ENCODE data around the gene FNTB. TPM values are rescaled to one million over a fixed set of nuclear protein-coding genes. Genes with fewer than 3 reads are reported as not detected.

The FNTB gene
- total and polyA plus RNA-seq, 2 donors (not counting 3 experiments of a cell fraction or from before 2014, with no cell fraction given) = 21.0 to 21.6 TPM

DNA sequence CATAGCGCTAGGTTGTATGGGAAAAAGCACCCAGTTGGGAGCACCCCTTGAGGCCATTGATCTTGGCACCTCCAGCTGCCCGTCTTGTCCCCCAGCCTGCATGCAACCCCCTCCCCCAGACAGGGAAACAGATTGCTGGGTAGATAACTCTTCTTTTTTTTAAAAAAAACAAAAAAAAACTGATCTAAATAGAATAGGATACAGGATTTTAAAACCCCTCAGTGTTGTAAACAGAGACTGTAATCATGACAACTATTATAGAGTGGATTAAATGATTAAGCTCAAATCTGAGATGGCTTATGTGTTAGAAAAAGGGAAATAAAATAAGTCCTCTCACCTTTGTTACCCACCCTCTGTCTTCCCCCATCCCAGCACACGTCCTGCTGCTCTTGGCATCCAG lies 66.8 kb downstream of the FNTB start:
- CTCF ChIA-PET = no interaction called here
- FAIRE-seq (no peak), DNase-seq (ENCODE audit: low read depth, low spot score) (no peak)
- H3K9me3 ChIP-seq (replicated peaks; ENCODE audit: control insufficient read depth, insufficient read depth, low read length) = no peaks in the 10 kb centered on the region
- dilution Hi-C loops (cut with MboI; ENCODE audit: extremely low pct_ligation_motif_present, low sequenced_read_pairs) = no loop called here
- H3K4me1 ChIP-seq (ENCODE audit: control insufficient read depth, extremely low read depth, insufficient read depth, low read length) = no peaks in the 10 kb centered on the region
- H3K27ac ChIP-seq (ENCODE audit: insufficient read depth, low read depth, low read length) = no peak overlapping the region
- BruUV-seq (replicated peaks) = no TSS peak
- H3K9ac ChIP-seq (replicated peaks; ENCODE audit: extremely low read depth, insufficient read depth, low read length) = no peak overlapping the region
- POLR2A ChIA-PET = no interaction called here
- no peak overlapping the region for H3K4me3 ChIP-seq (replicated peaks in 1 of 3; ENCODE audit: insufficient read depth in 1 of 3, low read depth in 1 of 3, low read length in 3 of 3)
- TF ChIP-seq FOS (IDR thresholded peaks at IDR 0.05; ENCODE audit: borderline replicate concordance, insufficient read depth, low read length) (no peak), EZH2 (IDR thresholded peaks at IDR 0.05; ENCODE audit: borderline replicate concordance, low read depth, low read length, severe bottlenecking) (no peak), POLR2AphosphoS5 (IDR thresholded peaks at IDR 0.05; ENCODE audit: insufficient read depth, low read depth, low read length) (no peak), JUN (IDR thresholded peaks at IDR 0.05; ENCODE audit: borderline replicate concordance, insufficient read depth, insufficient read length, low read depth) (no peak), MYC (IDR thresholded peaks at IDR 0.05; ENCODE audit: low read depth, low read length) (no peak), POLR2A (IDR thresholded peaks at IDR 0.05; ENCODE audit: low read depth, low read length) (no peak), GATA2 (IDR thresholded peaks at IDR 0.05; ENCODE audit: insufficient read depth, insufficient read length, low read depth, low read length) (no peak), CTCF (IDR thresholded peaks at IDR 0.05; ENCODE audit: extremely low read depth in 1 of 2, insufficient read depth in 1 of 2, low read depth in 1 of 2, low read length in 2 of 2) (no peak)
- TF ChIP-seq, protein P1, sequence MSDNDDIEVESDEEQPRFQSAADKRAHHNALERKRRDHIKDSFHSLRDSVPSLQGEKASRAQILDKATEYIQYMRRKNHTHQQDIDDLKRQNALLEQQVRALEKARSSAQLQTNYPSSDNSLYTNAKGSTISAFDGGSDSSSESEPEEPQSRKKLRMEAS (IDR thresholded peaks at IDR 0.05; ENCODE audit: insufficient read depth, insufficient read length) = no peak
- intact Hi-C loops (cut with micrococcal nuclease) = no loop called here
- H3K27me3 ChIP-seq (ENCODE audit: control insufficient read depth in 2 of 2, insufficient read depth in 2 of 2, low read length in 2 of 2) = no peaks in the 10 kb centered on the region
- H3K79me2 ChIP-seq (ENCODE audit: control insufficient read depth, insufficient read depth, low read length) = no peaks in the 10 kb centered on the region
- no peak overlapping the region for H2AFZ ChIP-seq (ENCODE audit: low read depth, low read length)
- no peak overlapping the region for H3K4me2 ChIP-seq (ENCODE audit: insufficient read depth, low read length)
- H3K9me1 ChIP-seq (replicated peaks; ENCODE audit: control insufficient read depth, extremely low read depth, insufficient read depth, low read length) = no peaks in the 10 kb centered on the region
- H3K36me3 ChIP-seq (ENCODE audit: control insufficient read depth in 2 of 2, extremely low read depth in 1 of 2, insufficient read depth in 2 of 2, low read length in 2 of 2) = peaks cover 2 to 8% of the 10 kb centered on the region in 2 experiments
- no peaks in the 10 kb centered on the region for H4K20me1 ChIP-seq (replicated peaks; ENCODE audit: control insufficient read depth, extremely low read depth, insufficient read depth, low read length)

Data from endothelial cell of umbilical vein (primary cell).